Activated T-helper 17 cell treated with anti-CD3 and anti-CD28 coated beads, Interleukin-2, amount 50 U/mL, for 72 hours (primary cell): ENCODE results near the gene BSDC1. TPM values are rescaled to one million over a fixed set of nuclear protein-coding genes. Genes with fewer than 3 reads are reported as not detected.
"Not testable (repeated sequence)": the region's sequence is repeated elsewhere in the genome, so short reads cannot be mapped to it uniquely, and the experiment has no call there.

Experiments
- ATAC-seq: fragments of 150-1000 bp; cut with Tn5 transposase; replicated peaks from 2 replicates; pipeline ENCODE4 v1.10.0; 2021; ENCODE audit warnings: mild to moderate bottlenecking, moderate library complexity
- H3K27ac Mint-ChIP-seq: one replicate; pipeline ENCODE4 v1.8.0; 2022; ENCODE audit warnings: mixed read lengths
- H3K27me3 Mint-ChIP-seq: one replicate; pipeline ENCODE4 v1.8.0; 2022; ENCODE audit warnings: mixed read lengths
- H3K36me3 Mint-ChIP-seq: one replicate; pipeline ENCODE4 v1.8.0; 2022; ENCODE audit warnings: low read depth, mild to moderate bottlenecking, mixed read lengths
- H3K4me1 Mint-ChIP-seq: one replicate; pipeline ENCODE4 v1.8.0; 2022; ENCODE audit warnings: mixed read lengths
- H3K4me3 Mint-ChIP-seq: one replicate; pipeline ENCODE4 v1.8.0; 2022; ENCODE audit warnings: mild to moderate bottlenecking, mixed read lengths
- H3K9me3 Mint-ChIP-seq: one replicate; pipeline ENCODE4 v1.8.0; 2022; ENCODE audit warnings: mixed read lengths
- total RNA-seq, 2 donors: library from RNA; stranded (reverse); gene quantifications; one replicate each; pipeline ENCODE4 v1.2.3, GENCODE V29; 2022

BSDC1 gene
- total RNA-seq, 2 donors from 2014 or later: 46.1 to 71.6 TPM

GRCh38 chr1:32405672-32406467, 11.6 kb upstream of the BSDC1 start:
- Mint-ChIP-seq H3K9me3 (no peaks in the 10 kb centered on the region), H3K27me3 (no peaks in the 10 kb centered on the region), H3K36me3 (no peaks in the 10 kb centered on the region), H3K27ac (no peak overlapping the region), H3K4me1 (no peaks in the 10 kb centered on the region), H3K4me3 (no peak overlapping the region)
- ATAC-seq: peak; percentile 19

GRCh38 chr1:32404946-32405345, 10.7 kb upstream of the BSDC1 start:
- Mint-ChIP-seq H3K36me3 (no peaks in the 10 kb centered on the region), H3K27ac (no peak overlapping the region), H3K27me3 (no peaks in the 10 kb centered on the region), H3K4me3 (no peak overlapping the region), H3K4me1 (no peaks in the 10 kb centered on the region), H3K9me3 (no peaks in the 10 kb centered on the region)
- no peak for ATAC-seq

GRCh38 chr1:32400876-32401631, 6.8 kb upstream of the BSDC1 start:
- Mint-ChIP-seq H3K27me3 (no peaks in the 10 kb centered on the region), H3K36me3 (no peaks in the 10 kb centered on the region), H3K4me3 (no peak overlapping the region), H3K9me3 (no peaks in the 10 kb centered on the region), H3K4me1 (no peaks in the 10 kb centered on the region), H3K27ac (no peak overlapping the region)
- ATAC-seq: peak; percentile 87

- Mint-ChIP-seq H3K4me1 (peaks cover 5% of the 10 kb centered on the region), H3K27me3 (no peaks in the 10 kb centered on the region), H3K4me3 (no peak overlapping the region), H3K27ac (no peak overlapping the region), H3K9me3 (no peaks in the 10 kb centered on the region), H3K36me3 (no peaks in the 10 kb centered on the region)
- no peak for ATAC-seq
These were observed 5.6 kb upstream of the BSDC1 start for GRCh38 chr1:32399843-32400242.

GRCh38 chr1:32398401-32398800, 4.2 kb upstream of the BSDC1 start:
- Mint-ChIP-seq H3K4me1 (peaks cover 8% of the 10 kb centered on the region), H3K9me3 (no peaks in the 10 kb centered on the region), H3K27ac (no peak overlapping the region), H3K27me3 (no peaks in the 10 kb centered on the region), H3K36me3 (peaks cover 8% of the 10 kb centered on the region), H3K4me3 (no peak overlapping the region)
- no peak for ATAC-seq

GRCh38 chr1:32396524-32396923, 2.3 kb upstream of the BSDC1 start:
- Mint-ChIP-seq H3K4me1 (peaks cover 13% of the 10 kb centered on the region), H3K36me3 (peaks cover 12% of the 10 kb centered on the region)
- not testable (repeated sequence) for ATAC-seq, H3K27ac Mint-ChIP-seq, H3K4me3 Mint-ChIP-seq, H3K9me3 Mint-ChIP-seq, H3K27me3 Mint-ChIP-seq

- no peaks in the 10 kb centered on the region for H3K27me3 Mint-ChIP-seq
These were observed 720 bp upstream of the BSDC1 start for GRCh38 chr1:32394890-32395432.

GRCh38 chr1:32393832-32394140, 455 bp downstream of the BSDC1 start:
- Mint-ChIP-seq H3K27ac (peak overlapping the region; percentile 94), H3K27me3 (no peaks in the 10 kb centered on the region), H3K9me3 (no peaks in the 10 kb centered on the region), H3K4me1 (peaks cover 13% of the 10 kb centered on the region), H3K4me3 (peak overlapping the region; percentile 91), H3K36me3 (peaks cover 12% of the 10 kb centered on the region)
- peak; percentile 25 for ATAC-seq

More at GRCh38 chr1:32394890-32395432, 720 bp upstream of the BSDC1 start:
- ATAC-seq: no peak
- peak overlapping the region; percentile 94 for H3K27ac Mint-ChIP-seq
- peak overlapping the region; percentile 91 for H3K4me3 Mint-ChIP-seq
- peaks cover 12% of the 10 kb centered on the region for H3K36me3 Mint-ChIP-seq
- H3K4me1 Mint-ChIP-seq: peaks cover 13% of the 10 kb centered on the region
- H3K9me3 Mint-ChIP-seq: no peaks in the 10 kb centered on the region

GRCh38 chr1:32393136-32393535, 1.1 kb downstream of the BSDC1 start:
- Mint-ChIP-seq H3K27ac (peak overlapping the region; percentile 94), H3K36me3 (peaks cover 12% of the 10 kb centered on the region), H3K9me3 (no peaks in the 10 kb centered on the region), H3K4me1 (peaks cover 13% of the 10 kb centered on the region), H3K4me3 (peak overlapping the region; percentile 91), H3K27me3 (no peaks in the 10 kb centered on the region)
- ATAC-seq: no peak

- no peaks in the 10 kb centered on the region for H3K9me3 Mint-ChIP-seq
- H3K36me3 Mint-ChIP-seq: peaks cover 12% of the 10 kb centered on the region
- ATAC-seq: no peak
- H3K4me3 Mint-ChIP-seq: peak overlapping the region; percentile 91
- peaks cover 13% of the 10 kb centered on the region for H3K4me1 Mint-ChIP-seq
- H3K27ac Mint-ChIP-seq: no peak overlapping the region
- no peaks in the 10 kb centered on the region for H3K27me3 Mint-ChIP-seq
These were observed 1.9 kb downstream of the BSDC1 start for GRCh38 chr1:32392325-32392724.

GRCh38 chr1:32390904-32391870, 3.1 kb downstream of the BSDC1 start:
- Mint-ChIP-seq H3K4me3 (no peak overlapping the region), H3K36me3 (peaks cover 12% of the 10 kb centered on the region), H3K27ac (no peak overlapping the region), H3K27me3 (no peaks in the 10 kb centered on the region), H3K4me1 (peaks cover 13% of the 10 kb centered on the region), H3K9me3 (no peaks in the 10 kb centered on the region)
- ATAC-seq: no peak

GRCh38 chr1:32388641-32389040, 5.6 kb downstream of the BSDC1 start:
- no peak overlapping the region for H3K27ac Mint-ChIP-seq
- ATAC-seq: no peak
- peaks cover 6% of the 10 kb centered on the region for H3K36me3 Mint-ChIP-seq
- no peaks in the 10 kb centered on the region for H3K9me3 Mint-ChIP-seq
- H3K27me3 Mint-ChIP-seq: no peaks in the 10 kb centered on the region
- H3K4me1 Mint-ChIP-seq: peaks cover 5% of the 10 kb centered on the region
- H3K4me3 Mint-ChIP-seq: no peak overlapping the region

- no peak for ATAC-seq
- Mint-ChIP-seq H3K4me3 (no peak overlapping the region), H3K36me3 (no peaks in the 10 kb centered on the region), H3K4me1 (no peaks in the 10 kb centered on the region), H3K27ac (no peak overlapping the region), H3K27me3 (no peaks in the 10 kb centered on the region), H3K9me3 (no peaks in the 10 kb centered on the region)
These were observed 7.4 kb downstream of the BSDC1 start for GRCh38 chr1:32386676-32387392.
